ENCODE measurements around the gene CNTNAP4. TPM values are rescaled to one million over a fixed set of nuclear protein-coding genes. Genes with fewer than 3 reads are reported as not detected.

The CNTNAP4 gene
- total RNA-seq, 1 experiment from 2014 or later, result not detected

DNA sequence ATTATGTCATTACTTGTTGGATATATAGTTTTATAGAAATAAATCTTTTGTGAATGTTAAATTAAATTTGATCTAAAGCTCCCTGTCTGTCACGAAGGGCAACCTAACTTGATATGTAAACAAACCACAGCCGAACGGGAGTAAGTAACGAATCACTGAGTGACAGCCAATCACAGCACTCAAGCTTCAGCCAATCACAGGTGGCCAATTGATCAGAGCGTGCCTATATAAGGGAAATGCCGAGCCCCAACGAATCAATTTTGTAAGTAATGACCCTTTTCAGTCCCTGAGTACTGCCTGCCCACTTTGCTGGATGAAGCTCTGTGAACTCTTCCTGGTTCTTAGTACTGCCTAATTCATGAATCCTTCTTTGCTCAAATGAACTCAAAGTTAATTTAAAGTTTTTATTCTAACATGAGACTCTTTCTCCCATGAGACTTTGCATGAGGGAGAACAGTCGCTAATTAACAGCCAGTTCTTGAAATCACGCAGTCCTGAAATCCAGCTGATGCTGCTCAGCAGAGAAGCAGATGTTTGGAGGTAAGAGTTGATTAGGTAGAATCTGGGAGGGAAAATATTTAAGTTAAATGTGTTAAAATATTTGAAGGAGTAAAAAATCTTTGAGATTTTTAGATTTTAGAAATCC lies 302.2 kb downstream of the CNTNAP4 start (continued):
- TF ChIP-seq NFATC4 (CRISPR knock-in tag; IDR thresholded peaks at IDR 0.05), result no peak
- no peak for TF ChIP-seq E2F4 (CRISPR knock-in tag; IDR thresholded peaks at IDR 0.05; ENCODE audit: borderline replicate concordance, low read depth)
- no peak for TF ChIP-seq JAZF1 (CRISPR knock-in tag; IDR thresholded peaks at IDR 0.05)

DNA sequence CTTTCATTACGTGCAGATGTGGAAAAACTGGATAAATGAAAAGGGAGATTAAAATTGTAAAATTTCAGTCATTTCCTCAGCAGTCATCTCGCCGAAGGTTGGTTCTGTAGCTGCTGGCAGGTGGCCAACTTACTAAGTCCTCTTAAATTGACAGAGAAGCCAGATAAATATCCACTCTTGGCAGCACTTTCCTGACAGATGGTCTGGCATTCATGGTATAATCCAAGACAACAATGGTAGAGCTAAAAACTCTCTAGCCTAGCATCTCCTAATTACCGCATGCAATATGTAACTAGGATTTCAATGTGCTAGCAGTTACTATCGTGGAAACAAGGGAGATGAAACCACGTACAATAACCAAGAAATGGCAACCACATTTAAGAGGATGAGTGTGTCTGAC lies 306.3 kb downstream of the CNTNAP4 start:
- ATAC-seq (no peak), DNase-seq (ENCODE audit: low spot score) (no peak)
- peaks cover 17% of the 10 kb centered on the region for H3K36me3 Mint-ChIP-seq
- ChIA-PET CTCF (no interaction called here), POLR2A (no interaction called here)
- H3K27ac Mint-ChIP-seq, result no peak overlapping the region
- no peaks in the 10 kb centered on the region for H3K4me1 Mint-ChIP-seq
- no peaks in the 10 kb centered on the region; the same call in none of the 2 replicates for H3K27me3 Mint-ChIP-seq (ENCODE audit: low read depth)
- H3K4me3 Mint-ChIP-seq, result no peak overlapping the region
- H3K9me3 Mint-ChIP-seq, result peaks cover 58% of the 10 kb centered on the region
- TF ChIP-seq ZNF671 (CRISPR knock-in tag; IDR thresholded peaks at IDR 0.05) (no peak), IRF2 (CRISPR knock-in tag; IDR thresholded peaks at IDR 0.05; ENCODE audit: borderline replicate concordance, low read depth) (no peak), EMX1 (CRISPR knock-in tag; IDR thresholded peaks at IDR 0.05) (no peak), TCF7 (CRISPR knock-in tag; IDR thresholded peaks at IDR 0.05; ENCODE audit: low read depth) (no peak)

GRCh38 chr16:76583945-76584344 lies 306.7 kb downstream of the CNTNAP4 start:
- CTCF ChIA-PET, result no interaction called here
- no peak for ATAC-seq
- POLR2A ChIA-PET, result no interaction called here
- Mint-ChIP-seq H3K9me3 (peaks cover 55% of the 10 kb centered on the region), H3K36me3 (peaks cover 17% of the 10 kb centered on the region), H3K4me3 (no peak overlapping the region), H3K27me3 (ENCODE audit: low read depth) (no peaks in the 10 kb centered on the region; the same call in none of the 2 replicates), H3K4me1 (no peaks in the 10 kb centered on the region), H3K27ac (no peak overlapping the region)
- no peak for DNase-seq (ENCODE audit: low spot score)
- TF ChIP-seq MXD4 (CRISPR knock-in tag; IDR thresholded peaks at IDR 0.05; ENCODE audit: borderline replicate concordance) (no peak), NFYB (CRISPR knock-in tag; conservative IDR thresholded peaks at IDR 0.05; ENCODE audit: low read depth) (no peak), IRF2 (CRISPR knock-in tag; IDR thresholded peaks at IDR 0.05; ENCODE audit: borderline replicate concordance, low read depth) (no peak), MLX (CRISPR knock-in tag; IDR thresholded peaks at IDR 0.05) (no peak), TP53 (CRISPR knock-in tag; IDR thresholded peaks at IDR 0.05) (no peak), ZBTB43 (CRISPR knock-in tag; IDR thresholded peaks at IDR 0.05) (no peak), GTF2I (CRISPR knock-in tag; conservative IDR thresholded peaks at IDR 0.05) (no peak), ZNF121 (CRISPR knock-in tag; IDR thresholded peaks at IDR 0.05) (no peak), E2F4 (CRISPR knock-in tag; IDR thresholded peaks at IDR 0.05; ENCODE audit: borderline replicate concordance, low read depth) (no peak), CDX4 (CRISPR knock-in tag; IDR thresholded peaks at IDR 0.05; ENCODE audit: borderline replicate concordance) (no peak), ATF1 (CRISPR knock-in tag; IDR thresholded peaks at IDR 0.05) (no peak)

- POLR2A ChIA-PET, result no interaction called here
- ATAC-seq, result no peak
- no peak for TF ChIP-seq GTF2I (CRISPR knock-in tag; conservative IDR thresholded peaks at IDR 0.05)
- no peak for TF ChIP-seq EMX1 (CRISPR knock-in tag; IDR thresholded peaks at IDR 0.05)
- TF ChIP-seq JAZF1 (CRISPR knock-in tag; IDR thresholded peaks at IDR 0.05), result no peak
- TF ChIP-seq JUN (CRISPR knock-in tag; IDR thresholded peaks at IDR 0.05), result no peak
- TF ChIP-seq CBFB (CRISPR knock-in tag; IDR thresholded peaks at IDR 0.05; ENCODE audit: low read depth), result no peak
- no peak for TF ChIP-seq NR2C2 (CRISPR knock-in tag; IDR thresholded peaks at IDR 0.05)
- TF ChIP-seq, protein P1, sequence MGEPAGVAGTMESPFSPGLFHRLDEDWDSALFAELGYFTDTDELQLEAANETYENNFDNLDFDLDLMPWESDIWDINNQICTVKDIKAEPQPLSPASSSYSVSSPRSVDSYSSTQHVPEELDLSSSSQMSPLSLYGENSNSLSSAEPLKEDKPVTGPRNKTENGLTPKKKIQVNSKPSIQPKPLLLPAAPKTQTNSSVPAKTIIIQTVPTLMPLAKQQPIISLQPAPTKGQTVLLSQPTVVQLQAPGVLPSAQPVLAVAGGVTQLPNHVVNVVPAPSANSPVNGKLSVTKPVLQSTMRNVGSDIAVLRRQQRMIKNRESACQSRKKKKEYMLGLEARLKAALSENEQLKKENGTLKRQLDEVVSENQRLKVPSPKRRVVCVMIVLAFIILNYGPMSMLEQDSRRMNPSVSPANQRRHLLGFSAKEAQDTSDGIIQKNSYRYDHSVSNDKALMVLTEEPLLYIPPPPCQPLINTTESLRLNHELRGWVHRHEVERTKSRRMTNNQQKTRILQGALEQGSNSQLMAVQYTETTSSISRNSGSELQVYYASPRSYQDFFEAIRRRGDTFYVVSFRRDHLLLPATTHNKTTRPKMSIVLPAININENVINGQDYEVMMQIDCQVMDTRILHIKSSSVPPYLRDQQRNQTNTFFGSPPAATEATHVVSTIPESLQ (CRISPR knock-in tag; IDR thresholded peaks at IDR 0.05), result no peak
- no peak for TF ChIP-seq MLX (CRISPR knock-in tag; IDR thresholded peaks at IDR 0.05)
- TF ChIP-seq HMGA2 (CRISPR knock-in tag; IDR thresholded peaks at IDR 0.05), result no peak
- TF ChIP-seq ETV6 (CRISPR knock-in tag; IDR thresholded peaks at IDR 0.05), result no peak
- TF ChIP-seq CREB1 (CRISPR knock-in tag; IDR thresholded peaks at IDR 0.05), result no peak
- no peak for TF ChIP-seq OVOL2 (CRISPR knock-in tag; IDR thresholded peaks at IDR 0.05; ENCODE audit: borderline replicate concordance)
Observed at GRCh38 chr16:76598498-76598897, 321.3 kb downstream of the CNTNAP4 start.

More at GRCh38 chr16:76598498-76598897, 321.3 kb downstream of the CNTNAP4 start:
- Mint-ChIP-seq H3K4me1 (no peaks in the 10 kb centered on the region), H3K9me3 (peaks cover 45% of the 10 kb centered on the region), H3K36me3 (peaks cover 12% of the 10 kb centered on the region), H3K4me3 (no peak overlapping the region), H3K27me3 (ENCODE audit: low read depth) (no peaks in the 10 kb centered on the region), H3K27ac (no peak overlapping the region)
- no peak for DNase-seq (ENCODE audit: low spot score)
- CTCF ChIA-PET, result no interaction called here

All from WTC11 (cell line).